ENCODE data around the gene SSRP1. TPM values are rescaled to one million over a fixed set of nuclear protein-coding genes. Genes with fewer than 3 reads are reported as not detected.

The SSRP1 gene
- total and polyA plus RNA-seq, 9 of the 15 experiments (the other 6 are each of a cell fraction or from before 2014, with no cell fraction given), result 91.1 to 416 (median 245) TPM

DNA sequence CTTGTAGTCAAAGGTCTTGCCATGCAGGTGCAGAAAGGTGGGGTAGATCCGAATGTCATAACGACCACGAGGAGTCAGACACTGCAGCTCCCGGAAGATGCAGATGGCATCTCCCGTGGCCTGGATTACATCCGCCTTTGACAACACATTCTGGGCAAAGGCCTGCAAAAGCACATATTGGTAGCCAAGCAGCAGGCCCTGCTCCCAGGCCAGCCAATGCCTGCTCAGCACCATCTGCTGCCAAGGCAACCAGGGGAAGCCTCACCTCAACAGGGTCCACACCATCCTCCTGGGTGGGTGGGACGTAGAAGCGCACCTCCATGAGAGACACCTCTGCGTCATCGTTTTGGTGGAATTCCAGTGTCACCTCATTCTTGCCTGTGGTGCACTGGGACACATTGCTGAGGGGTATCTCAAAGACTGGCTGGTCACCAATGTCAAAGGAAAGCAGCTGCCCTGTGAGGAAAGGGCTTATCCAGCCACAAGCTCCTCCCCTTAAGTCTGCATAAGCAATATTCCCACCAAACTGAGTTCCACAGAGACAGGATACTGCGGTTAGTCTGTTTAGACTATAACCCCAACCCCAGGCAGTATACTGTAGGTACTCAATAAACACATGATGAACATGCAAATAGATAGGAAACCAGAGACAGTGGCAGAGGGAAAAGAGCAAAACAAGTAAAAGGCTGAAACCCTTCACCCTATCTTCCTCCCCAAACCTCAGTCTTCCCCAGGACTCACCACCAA lies 2.8 kb downstream of the SSRP1 start:
- in situ Hi-C loops (cut with MboI), result no loop called here
- H3K27me3 ChIP-seq (ENCODE audit: control insufficient read depth in 2 of 2, insufficient read depth in 2 of 2, low read length in 2 of 2), result no peaks in the 10 kb centered on the region
- 98% methylated on average over 11 of the region's 11 CpGs for WGBS (ENCODE audit: insufficient coverage, low coverage, missing lambda C conversion rate)
- H4K20me1 ChIP-seq (replicated peaks; ENCODE audit: control insufficient read depth, insufficient read depth, low read length), result no peaks in the 10 kb centered on the region; the same call in 1 of the 2 replicates
- H3K9ac ChIP-seq (ENCODE audit: insufficient read depth in 1 of 2, low read depth in 2 of 2, low read length in 2 of 2), result 0 out of 4 replicates have a peak overlapping the region, but pooled peaks of 1 of the 2 experiments have one; percentile 1
- no TSS peak for BruUV-seq (replicated peaks)
- no peak overlapping the region for H3K27ac ChIP-seq (ENCODE audit: extremely low read depth, low read depth, low read length)
- no peak overlapping the region for H3K4me2 ChIP-seq (ENCODE audit: insufficient read depth, low read length)
- ATAC-seq (no peak), DNase-seq (ENCODE audit: extremely low read depth in 1 of 4, low spot score in 3 of 4) (no peak), FAIRE-seq (no peak)
- intact Hi-C loops (cut with micrococcal nuclease), result no loop called here
- POLR2A ChIA-PET, result interaction anchor here (0.6 to 1.4 kb wide), 2 partner anchors 10 to 32 kb away, joined by 3 to 9 read pairs; no protein-coding TSS in a partner anchor
- TF ChIP-seq CTBP1 (IDR thresholded peaks at IDR 0.05; ENCODE audit: borderline replicate concordance), result no peak
- no peak for TF ChIP-seq TEAD4 (IDR thresholded peaks at IDR 0.05; ENCODE audit: low read length)
- TF ChIP-seq TEAD4 (CRISPR knock-in tag; IDR thresholded peaks at IDR 0.05; ENCODE audit: borderline replicate concordance), result 0 out of 2 replicates have a peak, but pooled peaks have one; percentile 58
- TF ChIP-seq ZNF23 (CRISPR knock-in tag; IDR thresholded peaks at IDR 0.05), result no peak
- H3K36me3 ChIP-seq (ENCODE audit: control insufficient read depth, insufficient read depth, low read length), result peaks cover 69% of the 10 kb centered on the region
- peaks cover 10 to 19% of the 10 kb centered on the region in 2 experiments; a peak in 4 of 5 replicates for H3K4me1 ChIP-seq (replicated peaks in 1 of 2; ENCODE audit: control insufficient read depth in 2 of 2, insufficient read depth in 2 of 2, low read length in 2 of 2)
- H3K79me2 ChIP-seq (ENCODE audit: control insufficient read depth, insufficient read depth, low read length), result peaks cover 40% of the 10 kb centered on the region
- CTCF ChIA-PET (ENCODE audit: low intra/inter-chr PET ratio), result no interaction called here
- no peaks in the 10 kb centered on the region for H3K9me3 ChIP-seq (replicated peaks; ENCODE audit: control insufficient read depth, insufficient read depth, low read depth, low read length)
- no peak overlapping the region for H3K4me3 ChIP-seq
- H2AFZ ChIP-seq (ENCODE audit: low read depth, low read length), result no peak overlapping the region
- no peaks in the 10 kb centered on the region for H3K9me1 ChIP-seq (ENCODE audit: control insufficient read depth, insufficient read depth, low read length)

DNA sequence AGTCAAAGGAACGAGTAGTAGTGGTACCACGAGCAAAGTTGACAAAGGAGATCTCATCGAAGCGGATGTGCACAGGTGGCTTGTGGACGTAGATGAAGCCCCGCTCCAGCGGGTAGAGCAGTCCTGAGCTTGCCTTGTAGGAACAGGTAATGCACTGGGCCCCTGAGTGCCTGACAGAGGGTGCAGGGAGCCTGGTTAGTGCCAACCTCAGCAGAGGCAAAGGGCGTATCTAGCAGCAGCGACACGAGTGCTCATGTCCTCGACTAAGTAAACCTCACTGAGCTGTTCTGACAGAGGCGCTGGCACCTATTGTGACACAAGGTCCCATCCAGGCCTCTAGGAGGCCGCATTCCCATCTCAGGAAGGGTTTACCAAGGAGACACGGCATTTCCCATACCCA lies 4.0 kb downstream of the SSRP1 start:
- no peak for FAIRE-seq
- peaks cover 80% of the 10 kb centered on the region for H3K36me3 ChIP-seq (ENCODE audit: control insufficient read depth, insufficient read depth, low read length)
- no peak for DNase-seq (ENCODE audit: extremely low read depth in 1 of 4, low spot score in 3 of 4)
- no peak for TF ChIP-seq U2AF1 (optimal IDR thresholded peaks at IDR 0.05; ENCODE audit: low read depth, low read length)
- no peak for TF ChIP-seq ZNF274 (IDR thresholded peaks at IDR 0.05; ENCODE audit: borderline replicate concordance, low read depth, low read length)
- no peak for TF ChIP-seq ZNF143 (CRISPR knock-in tag; IDR thresholded peaks at IDR 0.05)
- TF ChIP-seq, protein P1, sequence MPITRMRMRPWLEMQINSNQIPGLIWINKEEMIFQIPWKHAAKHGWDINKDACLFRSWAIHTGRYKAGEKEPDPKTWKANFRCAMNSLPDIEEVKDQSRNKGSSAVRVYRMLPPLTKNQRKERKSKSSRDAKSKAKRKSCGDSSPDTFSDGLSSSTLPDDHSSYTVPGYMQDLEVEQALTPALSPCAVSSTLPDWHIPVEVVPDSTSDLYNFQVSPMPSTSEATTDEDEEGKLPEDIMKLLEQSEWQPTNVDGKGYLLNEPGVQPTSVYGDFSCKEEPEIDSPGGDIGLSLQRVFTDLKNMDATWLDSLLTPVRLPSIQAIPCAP (CRISPR knock-in tag; IDR thresholded peaks at IDR 0.05; ENCODE audit: borderline replicate concordance), result no peak
- TF ChIP-seq EZH2 (IDR thresholded peaks at IDR 0.05; ENCODE audit: borderline replicate concordance, low read depth, low read length), result no peak
- TF ChIP-seq SOX6 (IDR thresholded peaks at IDR 0.05), result no peak
- no peak for TF ChIP-seq PHF8 (IDR thresholded peaks at IDR 0.05; ENCODE audit: borderline replicate concordance, low read length)
- no peak for TF ChIP-seq ZNF316 (IDR thresholded peaks at IDR 0.05)
- TF ChIP-seq SMARCB1 (IDR thresholded peaks at IDR 0.05; ENCODE audit: insufficient read length, low read depth), result no peak

More for the DNA sequence above, 4.0 kb downstream of the SSRP1 start:
- peaks cover 40% of the 10 kb centered on the region for H3K79me2 ChIP-seq (ENCODE audit: control insufficient read depth, insufficient read depth, low read length)
- no peak overlapping the region for H3K27ac ChIP-seq (ENCODE audit: extremely low read depth, low read depth, low read length)
- ChIA-PET CTCF (ENCODE audit: low intra/inter-chr PET ratio) (no interaction called here), POLR2A (interaction anchor here (1.3 kb wide), 1 partner anchor 10 kb away, joined by 3 read pairs; no protein-coding TSS in a partner anchor)
- H3K4me3 ChIP-seq, result no peak overlapping the region
- H3K9ac ChIP-seq (ENCODE audit: insufficient read depth in 1 of 2, low read depth in 2 of 2, low read length in 2 of 2), result peak overlapping the region in 1 of 2 experiments; percentile 59; a peak in 1 of 4 replicates
- no TSS peak for BruUV-seq (replicated peaks)
- no peaks in the 10 kb centered on the region for H3K9me3 ChIP-seq (replicated peaks; ENCODE audit: control insufficient read depth, insufficient read depth, low read depth, low read length)
- no peak overlapping the region for H2AFZ ChIP-seq (ENCODE audit: low read depth, low read length)
- no peak overlapping the region for H3K4me2 ChIP-seq (ENCODE audit: insufficient read depth, low read length)
- 97% methylated on average over 13 of the region's 14 CpGs for WGBS (ENCODE audit: insufficient coverage, low coverage, missing lambda C conversion rate)
- no peak for ATAC-seq
- intact Hi-C loops (cut with micrococcal nuclease) (no loop called here), in situ Hi-C loops (cut with MboI) (no loop called here)
- H3K4me1 ChIP-seq (replicated peaks in 1 of 2; ENCODE audit: control insufficient read depth in 2 of 2, insufficient read depth in 2 of 2, low read length in 2 of 2), result peaks cover 10 to 19% of the 10 kb centered on the region in 2 experiments; a peak in 4 of 5 replicates
- H3K27me3 ChIP-seq (ENCODE audit: control insufficient read depth in 2 of 2, insufficient read depth in 2 of 2, low read length in 2 of 2), result no peaks in the 10 kb centered on the region
- H4K20me1 ChIP-seq (replicated peaks; ENCODE audit: control insufficient read depth, insufficient read depth, low read length), result no peaks in the 10 kb centered on the region; the same call in 1 of the 2 replicates
- no peaks in the 10 kb centered on the region for H3K9me1 ChIP-seq (ENCODE audit: control insufficient read depth, insufficient read depth, low read length)

Data from K562 (cell line).